ENCODE measurements around the gene ADAMTS15.

DNA sequence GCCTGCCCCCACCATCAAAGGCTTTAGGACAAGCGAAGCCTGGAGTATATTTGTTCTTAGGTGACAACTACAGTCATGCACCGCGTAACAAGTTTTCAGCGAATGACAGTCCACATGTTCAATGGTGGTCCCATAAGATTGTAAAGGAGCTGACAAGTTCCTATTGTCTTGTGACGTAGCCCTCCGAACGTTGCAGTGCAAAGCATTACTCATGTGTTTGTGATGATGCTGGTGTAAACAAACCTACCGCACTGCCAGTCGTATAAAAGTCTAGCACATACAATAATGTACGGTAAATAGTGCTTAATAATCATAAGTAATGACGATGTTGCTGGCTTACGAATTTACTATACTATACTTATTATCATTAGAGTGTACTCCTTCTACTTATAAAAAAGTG lies 41.3 kb downstream of the ADAMTS15 start:
- no peak for TF ChIP-seq CTCF (IDR thresholded peaks at IDR 0.05)
- no peak for TF ChIP-seq POLR2A (IDR thresholded peaks at IDR 0.05)
- no peak for TF ChIP-seq POLR2AphosphoS5 (IDR thresholded peaks at IDR 0.05)

Measured in breast epithelium (tissue), 3 donors.